ENCODE data around the gene DDX39B.
A peak's percentile ranks its signal among the peaks of the same experiment; 100 is the strongest.

DDX39B gene

DNA sequence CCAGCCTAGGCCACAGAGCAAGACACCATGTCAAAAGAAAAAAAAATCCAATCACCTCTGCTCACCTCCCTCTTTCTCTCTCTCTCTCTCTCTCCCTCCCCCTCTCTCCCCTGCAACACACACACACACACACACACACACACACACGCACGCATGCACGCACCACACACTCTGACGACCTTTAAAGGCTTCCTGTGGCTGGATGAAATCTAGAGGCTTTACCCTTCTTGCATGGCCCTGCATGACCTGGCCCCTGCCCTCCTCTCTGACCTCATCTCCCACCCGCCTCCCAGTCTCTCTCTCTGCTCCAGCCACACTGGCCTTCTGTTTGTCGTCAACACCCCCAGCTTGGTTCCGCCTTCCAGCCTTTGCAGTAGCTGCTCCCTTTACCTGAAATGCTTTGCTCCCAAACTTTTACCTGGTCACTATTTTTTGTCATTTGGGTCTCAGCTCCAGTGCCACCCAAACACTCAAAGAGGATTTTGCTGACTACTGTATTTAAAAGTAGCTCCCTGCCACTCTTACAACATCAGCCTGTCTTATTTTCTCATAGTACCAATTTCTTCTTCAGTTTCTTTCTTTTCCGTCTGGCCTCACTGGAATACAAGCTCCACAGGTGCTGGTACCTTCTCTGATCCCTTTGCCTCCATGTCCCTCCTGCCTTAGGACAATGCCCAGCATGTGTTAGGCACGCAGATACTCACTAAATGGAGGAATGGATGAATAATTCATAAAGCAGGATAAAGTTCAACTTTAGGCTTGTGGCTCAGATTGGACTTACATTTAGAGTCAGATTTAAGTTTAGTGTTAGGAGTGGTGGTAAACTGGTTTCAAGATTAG, 25.9 kb upstream of the DDX39B start:
- Histone ChIP-seq H3K4me3 (no peak overlapping the region), H3K27ac (no peak overlapping the region)
- DNase-seq (ENCODE audit: low spot score): no peak
- TF ChIP-seq, protein P1, sequence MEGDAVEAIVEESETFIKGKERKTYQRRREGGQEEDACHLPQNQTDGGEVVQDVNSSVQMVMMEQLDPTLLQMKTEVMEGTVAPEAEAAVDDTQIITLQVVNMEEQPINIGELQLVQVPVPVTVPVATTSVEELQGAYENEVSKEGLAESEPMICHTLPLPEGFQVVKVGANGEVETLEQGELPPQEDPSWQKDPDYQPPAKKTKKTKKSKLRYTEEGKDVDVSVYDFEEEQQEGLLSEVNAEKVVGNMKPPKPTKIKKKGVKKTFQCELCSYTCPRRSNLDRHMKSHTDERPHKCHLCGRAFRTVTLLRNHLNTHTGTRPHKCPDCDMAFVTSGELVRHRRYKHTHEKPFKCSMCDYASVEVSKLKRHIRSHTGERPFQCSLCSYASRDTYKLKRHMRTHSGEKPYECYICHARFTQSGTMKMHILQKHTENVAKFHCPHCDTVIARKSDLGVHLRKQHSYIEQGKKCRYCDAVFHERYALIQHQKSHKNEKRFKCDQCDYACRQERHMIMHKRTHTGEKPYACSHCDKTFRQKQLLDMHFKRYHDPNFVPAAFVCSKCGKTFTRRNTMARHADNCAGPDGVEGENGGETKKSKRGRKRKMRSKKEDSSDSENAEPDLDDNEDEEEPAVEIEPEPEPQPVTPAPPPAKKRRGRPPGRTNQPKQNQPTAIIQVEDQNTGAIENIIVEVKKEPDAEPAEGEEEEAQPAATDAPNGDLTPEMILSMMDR (IDR thresholded peaks at IDR 0.05): no peak

DNA sequence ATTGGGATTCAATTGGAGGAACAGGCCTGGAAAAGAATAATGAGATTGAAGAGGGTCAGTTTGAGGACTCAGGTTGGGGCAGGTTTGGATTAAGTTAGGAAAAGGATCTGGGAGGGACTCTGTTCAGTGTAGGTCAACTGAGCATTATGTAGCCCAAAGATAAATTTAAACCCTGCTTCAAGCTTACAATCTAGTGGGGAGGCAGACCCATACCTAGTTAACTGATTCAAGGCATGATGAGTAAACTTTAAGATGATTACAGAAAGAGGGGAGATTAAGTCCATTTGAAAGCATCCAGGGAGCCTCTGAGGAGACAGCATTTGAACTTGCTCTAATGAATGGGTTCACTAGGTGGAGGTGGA, 18.9 kb upstream of the DDX39B start:
- DNase-seq (ENCODE audit: low spot score): no peak
- peak overlapping the region in 1 of 2 donors; percentile 70 for H3K27ac ChIP-seq
- H3K4me3 ChIP-seq: no peak overlapping the region
- TF ChIP-seq, protein P1 (IDR thresholded peaks at IDR 0.05): no peak

DNA sequence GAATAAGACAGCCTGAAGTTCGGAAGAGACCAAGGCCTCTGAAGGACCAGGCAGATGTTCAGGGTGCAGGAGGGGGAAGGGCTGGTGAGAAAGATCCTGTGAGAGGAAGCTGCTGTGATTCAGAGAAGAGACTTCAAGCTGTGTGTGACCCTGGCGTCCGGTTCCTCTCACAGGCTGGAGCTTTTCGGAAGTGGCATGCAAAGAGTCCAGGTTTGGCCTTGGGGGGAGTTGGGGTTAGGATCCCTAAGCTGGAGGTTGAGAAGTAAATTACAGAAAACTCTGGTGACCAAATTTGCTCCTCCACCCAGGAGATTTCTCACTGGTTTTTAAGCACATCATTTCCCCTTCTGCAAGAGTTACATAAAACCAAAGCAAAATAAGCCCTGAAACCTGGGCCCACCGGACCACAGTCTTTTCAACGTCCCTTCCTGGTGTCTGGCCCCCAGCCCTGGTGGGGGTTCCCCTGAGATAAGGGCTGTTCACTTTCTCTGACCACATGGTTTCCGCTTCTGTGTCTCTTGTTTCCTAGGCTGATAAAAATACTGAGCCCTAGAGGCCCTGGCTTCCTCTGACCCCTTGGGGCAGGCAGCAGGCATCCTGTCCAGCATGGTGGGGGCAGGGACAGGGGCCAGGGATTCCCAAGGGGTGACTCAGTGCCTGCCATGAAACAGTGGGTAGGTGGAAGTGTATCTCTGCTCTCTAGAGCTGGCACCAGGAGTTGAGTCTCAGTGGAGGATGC, 18.3 kb upstream of the DDX39B start:
- TF ChIP-seq, protein P1 (IDR thresholded peaks at IDR 0.05): no peak
- no peak overlapping the region for H3K4me3 ChIP-seq
- peak overlapping the region in 1 of 2 donors; percentile 70 for H3K27ac ChIP-seq
- no peak for DNase-seq (ENCODE audit: low spot score)

DNA sequence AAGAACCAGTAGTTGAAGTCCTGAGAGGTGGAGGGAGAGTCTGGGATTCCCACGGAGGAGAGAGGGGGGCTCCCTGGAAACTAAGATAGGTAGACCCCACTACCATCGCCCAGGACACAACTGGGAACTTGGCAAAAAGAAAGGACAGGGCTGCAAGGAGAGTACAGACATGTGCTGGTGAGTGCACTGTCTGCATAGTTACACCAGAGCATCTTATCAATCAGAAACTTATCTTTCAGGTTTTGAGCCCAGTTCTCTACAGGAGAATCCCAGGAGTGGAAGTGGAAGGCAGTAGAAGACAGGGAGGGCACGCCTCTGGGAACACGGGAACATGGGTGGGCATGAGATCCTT, 17.8 kb upstream of the DDX39B start:
- DNase-seq (ENCODE audit: low spot score): no peak
- H3K27ac ChIP-seq: peak overlapping the region in 1 of 2 donors; percentile 70
- no peak overlapping the region for H3K4me3 ChIP-seq
- TF ChIP-seq, protein P1 (IDR thresholded peaks at IDR 0.05): no peak

DNA sequence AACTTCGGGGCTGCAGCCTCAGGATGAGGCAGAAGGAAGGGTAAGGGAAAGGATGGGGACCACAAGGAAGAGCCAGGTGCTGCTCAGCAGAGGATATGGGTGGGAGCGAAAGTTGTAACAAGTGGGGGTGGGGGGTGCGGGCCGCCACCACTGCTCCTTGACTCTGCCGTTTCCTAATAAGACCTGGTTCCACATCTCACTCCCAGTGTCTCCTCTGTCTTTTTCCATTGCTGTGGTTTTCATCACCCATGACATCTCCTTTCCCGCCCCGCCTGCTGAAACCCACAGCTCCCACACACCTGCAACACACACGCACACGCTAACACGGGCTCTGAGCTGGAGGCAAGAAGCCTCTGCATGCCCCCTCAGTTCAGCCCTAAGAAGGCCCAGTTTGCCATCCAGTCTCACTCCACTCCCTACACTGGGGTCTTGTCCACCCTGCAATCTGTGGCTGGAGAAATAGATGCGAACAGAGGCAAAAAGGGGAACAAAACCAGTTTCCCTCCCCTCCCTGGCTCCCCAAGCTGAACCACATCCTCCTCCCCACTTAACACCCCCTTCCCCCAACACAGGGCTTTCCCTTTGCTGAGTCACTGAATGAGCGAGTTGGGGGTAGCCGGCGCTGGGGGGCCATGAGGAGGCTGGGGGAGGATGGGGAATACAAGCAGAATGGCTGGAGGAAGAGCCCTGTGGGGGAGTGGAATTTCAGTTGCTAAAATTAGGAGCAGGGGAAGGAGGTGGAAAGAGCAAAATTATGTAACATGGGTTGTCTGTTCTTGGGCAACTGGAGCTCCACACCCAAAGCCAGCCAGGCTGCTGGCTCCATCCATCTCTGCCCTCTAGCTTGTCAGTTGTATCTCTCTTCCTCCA, 17.1 kb upstream of the DDX39B start:
- TF ChIP-seq, protein P1 (IDR thresholded peaks at IDR 0.05): no peak
- H3K4me3 ChIP-seq: no peak overlapping the region

DNA sequence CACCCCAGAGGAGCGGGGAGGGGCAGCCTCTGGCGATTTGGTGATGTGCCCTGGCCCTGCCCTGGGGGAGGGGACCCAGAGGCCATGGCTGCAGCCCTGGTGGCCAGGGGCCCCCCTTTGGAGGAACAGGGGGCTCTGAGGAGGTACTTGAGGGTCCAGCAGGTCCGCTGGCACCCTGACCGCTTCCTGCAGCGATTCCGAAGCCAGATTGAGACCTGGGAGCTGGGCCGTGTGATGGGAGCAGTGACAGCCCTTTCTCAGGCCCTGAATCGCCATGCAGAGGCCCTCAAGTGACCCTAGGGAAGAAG, 16.5 kb upstream of the DDX39B start:
- DNase-seq (ENCODE audit: low spot score): no peak
- H3K4me3 ChIP-seq: no peak overlapping the region
- TF ChIP-seq, protein P1 (IDR thresholded peaks at IDR 0.05): no peak
- peak overlapping the region in 1 of 2 donors; percentile 70 for H3K27ac ChIP-seq

More for the DNA sequence above, 17.1 kb upstream of the DDX39B start:
- peak overlapping the region in 1 of 2 donors; percentile 70 for H3K27ac ChIP-seq
- no peak for DNase-seq (ENCODE audit: low spot score)
